RCC 7860 (cell line): ENCODE data around the gene PSG7.
"Not testable (repeated sequence)": the region's sequence is repeated elsewhere in the genome, so short reads cannot be mapped to it uniquely, and the experiment has no call there.

Experiments
- DNase-seq: peaks from one replicate; pipeline ENCODE4 v3.0.0-alpha.2; 2015; ENCODE audit warnings: low spot score
- FAIRE-seq: peaks from 2 replicates; lab custom pipeline; 2012; peaks lifted over from hg19 to GRCh38; lab: Jason Lieb, UNC

The PSG7 gene

DNA sequence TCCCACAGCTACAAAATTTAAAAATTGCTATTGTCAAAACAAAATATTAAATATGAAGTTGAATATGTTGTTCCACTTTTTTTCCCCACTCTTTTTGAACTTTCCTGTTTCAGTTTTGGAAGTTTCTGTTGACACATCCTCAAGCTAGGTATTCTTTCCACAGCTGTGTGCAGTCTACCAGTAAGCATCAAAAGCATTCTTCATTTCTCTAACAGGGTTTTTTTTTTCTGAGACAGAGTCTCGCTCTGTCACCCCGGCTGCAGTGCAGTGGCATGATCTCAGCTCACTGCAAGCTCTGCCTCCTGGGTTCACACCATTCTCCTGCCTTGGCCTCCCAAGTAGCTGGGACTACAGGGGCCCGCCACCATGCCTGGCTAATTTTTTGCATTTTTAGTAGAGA, 62.9 kb downstream of the PSG7 start:
- FAIRE-seq = not testable (repeated sequence)
- DNase-seq = peak; percentile 3
